GM19452 (cell line): Measurements from ENCODE around the gene ARHGAP44.

ENCODE experiments used
- ATAC-seq: cut with Tn5 transposase; IDR thresholded peaks from one replicate; pipeline ENCODE4 v1.9.1; 2021; ENCODE audit not compliant: unreplicated experiment

ARHGAP44 gene

DNA sequence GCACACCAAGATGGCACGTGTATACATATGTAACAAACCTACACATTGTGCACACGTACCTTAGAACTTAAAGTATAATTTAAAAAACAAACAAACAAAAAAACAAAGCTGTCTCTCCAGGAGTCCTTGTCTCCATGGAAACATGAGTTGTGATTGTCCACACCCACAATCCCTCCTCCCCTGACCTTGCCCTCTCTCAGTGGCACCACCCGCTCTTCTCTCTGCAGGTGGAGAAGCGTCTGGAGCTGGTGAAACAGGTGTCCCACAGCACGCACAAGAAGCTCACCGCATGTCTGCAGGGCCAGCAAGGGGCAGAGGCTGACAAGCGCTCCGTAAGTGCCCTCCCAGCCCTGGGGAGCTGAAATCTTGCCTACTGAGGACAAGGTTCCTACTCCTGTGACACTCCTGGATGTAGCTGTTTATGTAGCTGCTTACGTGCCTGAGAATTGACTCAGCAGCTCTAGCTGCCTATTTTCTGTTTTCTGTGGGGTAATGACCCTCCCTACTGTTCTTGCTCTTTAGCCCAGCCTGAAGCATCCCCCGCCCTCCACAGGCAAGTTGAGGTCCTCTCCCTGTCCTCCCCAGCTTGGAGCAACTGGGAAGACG is 107.0 kb downstream of the ARHGAP44 start:
- ATAC-seq = no peak

DNA sequence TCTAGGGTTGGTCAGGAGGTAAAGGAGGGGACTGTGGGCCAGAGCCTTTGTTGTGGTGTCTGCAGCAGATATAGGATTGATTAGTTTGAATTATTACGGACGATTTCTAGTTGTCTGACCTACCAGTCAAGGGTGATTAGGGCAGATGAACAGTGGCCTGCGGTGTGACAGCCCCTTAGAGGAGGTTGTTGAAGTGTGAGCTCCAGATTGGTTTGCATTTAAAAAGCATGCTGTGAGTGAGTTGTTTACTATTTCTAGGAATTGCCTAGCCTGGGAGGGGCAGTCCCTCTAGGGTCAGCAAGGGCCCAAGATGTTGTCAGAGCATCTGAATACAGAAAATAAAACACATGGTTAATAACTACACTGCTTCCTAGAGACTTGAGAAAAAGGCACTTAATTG is 108.8 kb downstream of the ARHGAP44 start:
- ATAC-seq = no peak

GRCh38 chr17:12899604-12900003 is 110.3 kb downstream of the ARHGAP44 start:
- no peak for ATAC-seq

DNA sequence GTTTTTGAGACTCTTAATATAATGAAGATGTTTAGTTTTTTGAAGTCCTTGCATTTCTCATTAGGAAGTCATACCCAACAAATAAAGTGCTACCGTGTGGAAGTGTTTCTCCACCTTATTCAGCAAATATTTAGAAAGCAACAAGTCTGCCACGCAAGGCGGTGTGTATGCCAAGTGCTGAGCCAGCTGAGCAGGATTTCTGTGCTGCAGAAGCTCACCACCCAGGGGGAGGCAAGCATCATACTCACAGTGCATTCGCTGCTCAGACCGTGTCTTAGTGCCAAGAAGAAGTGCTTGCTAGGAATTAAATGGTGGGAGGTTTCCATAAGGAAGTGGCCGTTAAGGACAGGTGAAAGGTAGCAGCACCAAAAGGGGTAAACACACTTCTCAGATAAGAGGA is 111.2 kb downstream of the ARHGAP44 start:
- ATAC-seq = no peak

DNA sequence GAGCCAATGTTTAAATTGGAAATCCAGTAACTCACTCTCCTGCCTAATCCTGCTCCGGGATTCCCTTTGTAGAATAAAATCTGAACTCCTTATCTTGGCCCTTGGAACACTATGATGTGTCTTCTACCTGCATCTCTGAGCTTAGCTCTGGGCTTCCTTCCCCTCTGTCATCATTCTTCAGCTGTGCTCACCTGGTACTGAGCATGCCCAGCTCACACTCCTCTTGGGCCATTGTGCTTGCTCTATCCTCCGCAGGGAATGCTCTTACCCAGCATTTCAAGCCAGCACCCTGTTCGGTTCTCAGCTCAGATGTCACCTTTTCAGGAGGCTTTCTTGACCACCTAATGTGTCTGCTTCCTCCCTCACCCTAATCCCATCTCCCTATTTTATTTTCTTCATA is 112.7 kb downstream of the ARHGAP44 start:
- no peak for ATAC-seq

- ATAC-seq = no peak
Observed at GRCh38 chr17:12907477-12907876, 118.2 kb downstream of the ARHGAP44 start.

GRCh38 chr17:12909046-12909445 is 119.7 kb downstream of the ARHGAP44 start:
- no peak for ATAC-seq

DNA sequence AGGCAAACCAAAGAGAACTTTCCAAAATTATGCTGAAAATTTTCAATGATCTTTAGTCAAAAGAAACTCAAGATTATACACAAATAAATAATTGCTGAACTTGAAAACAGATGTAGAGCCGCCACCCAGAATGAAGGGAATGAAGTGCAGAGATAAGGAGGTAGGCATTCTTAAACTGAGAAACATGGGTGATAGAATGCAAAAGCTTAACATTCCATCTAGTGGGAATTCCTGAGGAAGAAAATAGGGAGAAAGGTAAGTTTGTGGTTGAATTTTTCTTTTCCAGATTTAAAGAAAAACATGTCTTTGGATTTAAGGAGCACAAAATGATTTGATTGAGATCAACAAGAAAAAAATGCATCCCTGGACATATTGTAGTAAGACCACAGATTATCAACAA is 120.2 kb downstream of the ARHGAP44 start:
- ATAC-seq = no peak

DNA sequence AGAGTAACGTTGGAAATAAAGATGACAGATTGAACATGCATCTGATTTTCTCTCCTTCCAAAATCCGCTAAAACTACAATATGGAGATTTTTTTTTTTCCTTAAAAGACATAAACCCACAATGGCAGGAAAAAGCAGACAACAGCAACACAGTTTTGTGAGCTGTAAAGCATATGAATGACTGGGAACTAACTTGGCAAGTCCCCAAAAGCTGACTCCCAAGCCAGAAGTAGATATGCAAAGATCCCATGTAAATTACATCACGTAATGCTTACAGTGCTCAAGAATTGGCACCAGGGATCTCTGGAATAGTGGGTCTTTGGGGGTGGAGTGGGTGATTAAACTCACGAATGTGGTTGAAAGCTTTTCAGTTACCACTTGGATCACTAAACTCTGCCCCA is 121.9 kb downstream of the ARHGAP44 start:
- ATAC-seq = no peak

GRCh38 chr17:12917399-12917798 is 128.1 kb downstream of the ARHGAP44 start:
- ATAC-seq = no peak

DNA sequence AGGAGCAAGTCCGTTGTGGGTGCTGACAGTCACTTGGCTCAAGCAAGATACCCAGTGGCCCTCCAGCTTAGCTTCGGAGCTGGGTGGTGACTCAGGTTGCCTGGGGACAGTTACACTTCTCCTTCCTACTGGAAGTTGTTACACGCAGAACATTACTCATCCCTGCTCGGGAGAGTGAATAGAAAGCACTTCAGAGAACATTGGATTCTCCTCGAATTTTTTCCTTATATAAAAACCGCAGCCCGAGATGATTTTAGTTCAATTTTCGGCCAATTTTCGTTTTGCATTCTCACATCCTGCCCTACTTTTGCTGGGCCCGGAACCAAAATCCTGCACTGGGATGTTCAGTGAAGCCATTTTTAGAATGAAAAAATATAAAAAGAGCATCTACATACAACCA is 128.8 kb downstream of the ARHGAP44 start:
- ATAC-seq = no peak

- ATAC-seq = no peak
Observed at GRCh38 chr17:12922120-12922519, 132.8 kb downstream of the ARHGAP44 start.

DNA sequence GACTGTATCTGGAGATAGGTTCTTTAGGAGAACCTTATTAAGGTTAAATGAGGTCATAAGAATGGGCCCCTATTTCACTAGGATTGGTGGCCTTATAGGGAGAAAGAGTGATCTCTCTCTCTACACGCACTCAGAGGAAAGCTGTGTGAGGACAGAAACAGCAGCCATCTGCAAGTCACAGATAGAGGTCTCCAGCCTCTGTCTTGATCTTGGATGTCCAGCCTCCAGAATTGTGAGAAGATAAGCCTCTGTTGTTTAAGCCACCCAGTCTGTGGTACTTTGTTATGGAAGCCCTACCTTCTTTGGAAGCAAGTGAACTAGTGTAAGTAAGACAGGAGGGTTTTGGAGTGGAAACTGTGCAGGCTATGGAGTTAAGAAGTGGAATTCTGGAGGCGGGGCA is 135.3 kb downstream of the ARHGAP44 start:
- no peak for ATAC-seq

- no peak for ATAC-seq
Observed at GRCh38 chr17:12927001-12927400, 137.7 kb downstream of the ARHGAP44 start.

DNA sequence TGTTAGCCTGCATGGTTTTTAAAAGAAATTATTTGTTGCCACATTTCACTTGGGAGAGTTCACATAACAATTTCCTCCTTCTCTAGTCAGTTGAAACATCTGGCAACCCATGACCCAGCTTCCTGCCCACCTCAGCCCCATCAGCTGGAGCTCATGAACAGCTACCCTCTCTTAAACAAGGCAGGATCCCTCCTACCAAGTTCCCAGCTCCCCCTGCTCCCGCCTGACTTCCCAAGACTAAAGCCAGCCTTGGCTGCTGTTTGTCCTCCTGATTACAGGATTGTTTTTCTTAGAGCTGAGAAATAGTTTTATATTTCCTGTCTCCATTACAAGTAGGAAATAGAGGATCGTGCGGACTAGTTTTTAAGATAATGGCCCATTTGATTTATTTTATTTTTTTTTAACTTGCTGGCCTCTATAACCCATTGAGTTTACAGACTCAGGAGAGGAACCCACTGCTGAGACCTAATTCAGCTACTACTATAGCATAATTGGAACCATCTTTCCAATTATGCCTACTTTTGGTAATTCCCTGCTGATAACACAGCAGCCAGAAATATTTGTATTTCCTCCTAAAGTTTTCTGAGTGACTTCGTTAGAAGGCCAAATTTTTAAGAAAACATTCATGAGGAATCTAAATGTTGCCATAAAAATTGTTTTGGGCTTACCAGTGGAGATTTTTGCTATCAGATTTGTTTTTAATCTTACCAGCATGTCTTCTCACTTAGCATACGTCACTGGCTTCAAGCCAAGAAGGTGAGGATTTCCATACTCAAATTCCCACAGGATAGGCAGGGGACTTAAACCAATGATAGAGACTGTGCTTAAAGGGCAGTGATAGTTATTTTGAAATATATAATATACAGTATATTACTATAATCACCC is 138.5 kb downstream of the ARHGAP44 start:
- no peak for ATAC-seq

DNA sequence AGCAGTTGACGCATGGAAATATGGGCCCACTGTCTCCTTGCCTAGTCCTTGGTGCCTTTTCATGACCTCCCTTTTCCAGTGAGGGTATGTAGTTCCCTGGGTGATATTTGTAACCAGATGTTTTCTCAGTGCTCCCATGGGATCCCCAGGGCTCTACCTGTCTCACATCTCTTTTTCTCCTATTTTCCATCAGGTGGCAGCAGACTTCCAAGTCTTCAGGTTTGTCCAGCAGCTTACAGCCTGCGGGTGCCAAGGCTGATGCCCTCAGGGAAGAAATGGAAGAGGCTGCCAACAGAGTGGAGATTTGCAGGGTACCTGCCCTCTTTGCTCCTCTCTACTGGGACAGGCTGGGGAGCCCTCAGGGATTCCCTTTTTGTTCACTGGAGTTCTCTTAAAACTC is 139.4 kb downstream of the ARHGAP44 start:
- ATAC-seq = no peak

GRCh38 chr17:12936501-12936900 is 147.2 kb downstream of the ARHGAP44 start:
- no peak for ATAC-seq

DNA sequence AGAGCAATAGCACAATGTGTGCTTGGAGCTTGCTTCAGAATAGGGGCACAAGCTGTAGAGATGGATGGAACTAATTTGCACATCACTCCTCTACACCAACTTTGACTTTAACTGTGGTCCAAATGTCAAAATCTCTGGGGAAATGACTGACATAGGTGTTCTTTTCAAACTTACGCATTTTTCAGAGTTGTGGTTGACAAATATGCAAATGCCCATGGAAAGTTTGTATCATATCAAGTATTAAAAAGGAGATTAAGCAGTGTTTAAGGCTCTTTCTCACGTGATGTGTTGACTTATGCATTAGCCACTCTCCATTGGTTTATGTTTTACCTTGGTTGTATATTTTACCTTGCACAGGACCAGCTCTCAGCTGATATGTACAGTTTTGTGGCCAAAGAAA is 151.4 kb downstream of the ARHGAP44 start:
- no peak for ATAC-seq

- ATAC-seq = no peak
Observed at GRCh38 chr17:12947047-12947446, 157.7 kb downstream of the ARHGAP44 start.

DNA sequence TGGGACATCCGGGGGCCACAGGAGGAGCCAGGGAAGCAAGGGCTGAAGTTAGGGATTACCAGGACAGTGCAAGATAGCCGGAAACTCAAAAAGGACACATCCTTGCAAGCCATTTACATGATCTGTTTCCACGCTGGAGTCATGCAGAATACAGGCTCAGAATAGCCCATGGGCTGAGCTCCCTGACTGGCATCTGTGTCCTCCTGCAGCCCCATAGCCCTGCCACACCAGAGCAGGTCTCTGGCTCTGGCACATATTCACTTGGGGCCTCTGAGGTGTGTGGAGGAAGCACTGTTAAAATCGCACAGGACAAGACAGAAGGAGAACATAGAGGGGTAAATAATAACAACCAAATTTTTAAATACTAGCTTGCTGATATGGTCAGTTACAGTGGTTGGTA is 162.7 kb downstream of the ARHGAP44 start:
- ATAC-seq = no peak

GRCh38 chr17:12953156-12953555 is 163.9 kb downstream of the ARHGAP44 start:
- no peak for ATAC-seq

- ATAC-seq = no peak
Observed at GRCh38 chr17:12955521-12955920, 166.2 kb downstream of the ARHGAP44 start.

DNA sequence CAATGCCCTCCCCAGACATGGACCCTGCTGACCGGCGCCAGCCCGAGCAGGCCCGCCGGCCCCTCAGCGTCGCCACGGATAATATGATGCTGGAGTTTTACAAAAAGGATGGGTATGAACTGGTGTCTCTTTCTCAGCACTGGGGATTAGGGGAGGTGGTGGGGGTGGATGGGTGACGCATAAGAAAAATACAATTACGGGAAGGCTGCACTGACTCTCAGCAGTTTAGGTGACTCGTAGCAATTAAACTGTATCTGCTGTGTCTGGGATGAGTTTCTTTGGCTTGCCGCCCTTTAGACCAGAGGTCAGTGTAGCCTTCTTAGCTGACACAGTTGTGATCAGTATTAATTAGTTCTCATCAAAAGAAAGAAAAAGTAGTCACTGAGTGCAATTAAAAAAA is 169.5 kb downstream of the ARHGAP44 start:
- no peak for ATAC-seq
